HL-60 (cell line): Measurements from ENCODE around the gene CEP112.

Experiments
- GABPA ChIP-seq: IDR thresholded peaks from 2 replicates; pipeline ENCODE4 v1.6.1; 2012; ENCODE audit warnings: low read depth
- POLR2AphosphoS5 ChIP-seq: IDR thresholded peaks from 2 replicates; pipeline ENCODE4 v1.6.1; 2012; ENCODE audit warnings: low read depth
- SPI1 ChIP-seq: IDR thresholded peaks from 2 replicates; pipeline ENCODE4 v1.6.1; 2012; ENCODE audit warnings: low read depth, mild to moderate bottlenecking, borderline replicate concordance
- TF ChIP-seq, protein P1 (sequence below): IDR thresholded peaks from one replicate; pipeline ENCODE4 v1.5.1; 2011; ENCODE audit warnings: low read length, control low read depth, inconsistent platforms; ENCODE audit not compliant: insufficient read depth
- TF ChIP-seq, protein P2 (sequence below): IDR thresholded peaks from 2 replicates; pipeline ENCODE4 v1.6.1; 2012; ENCODE audit warnings: low read depth; ENCODE audit not compliant: insufficient replicate concordance

DNA sequence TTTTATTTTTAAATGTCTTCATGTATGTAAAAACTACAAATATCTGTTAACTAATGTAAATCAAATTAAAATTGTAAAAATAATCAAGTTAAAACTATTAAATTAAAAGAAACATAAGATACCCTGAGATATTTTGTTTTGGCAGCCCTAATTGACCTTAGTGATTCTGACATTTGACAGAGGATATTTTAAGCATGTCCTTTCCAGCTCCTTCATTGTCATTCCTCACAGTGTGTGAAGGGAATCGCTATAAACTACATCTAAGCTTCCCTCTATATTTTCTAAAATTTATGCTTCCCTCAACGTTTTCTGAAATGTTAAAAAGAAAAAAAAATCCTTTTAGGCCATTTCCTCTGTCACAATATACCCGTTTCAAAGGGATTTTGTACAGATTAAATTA is 20.2 kb downstream of the CEP112 start:
- TF ChIP-seq, protein P1, sequence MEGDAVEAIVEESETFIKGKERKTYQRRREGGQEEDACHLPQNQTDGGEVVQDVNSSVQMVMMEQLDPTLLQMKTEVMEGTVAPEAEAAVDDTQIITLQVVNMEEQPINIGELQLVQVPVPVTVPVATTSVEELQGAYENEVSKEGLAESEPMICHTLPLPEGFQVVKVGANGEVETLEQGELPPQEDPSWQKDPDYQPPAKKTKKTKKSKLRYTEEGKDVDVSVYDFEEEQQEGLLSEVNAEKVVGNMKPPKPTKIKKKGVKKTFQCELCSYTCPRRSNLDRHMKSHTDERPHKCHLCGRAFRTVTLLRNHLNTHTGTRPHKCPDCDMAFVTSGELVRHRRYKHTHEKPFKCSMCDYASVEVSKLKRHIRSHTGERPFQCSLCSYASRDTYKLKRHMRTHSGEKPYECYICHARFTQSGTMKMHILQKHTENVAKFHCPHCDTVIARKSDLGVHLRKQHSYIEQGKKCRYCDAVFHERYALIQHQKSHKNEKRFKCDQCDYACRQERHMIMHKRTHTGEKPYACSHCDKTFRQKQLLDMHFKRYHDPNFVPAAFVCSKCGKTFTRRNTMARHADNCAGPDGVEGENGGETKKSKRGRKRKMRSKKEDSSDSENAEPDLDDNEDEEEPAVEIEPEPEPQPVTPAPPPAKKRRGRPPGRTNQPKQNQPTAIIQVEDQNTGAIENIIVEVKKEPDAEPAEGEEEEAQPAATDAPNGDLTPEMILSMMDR: no peak
- TF ChIP-seq, protein P2, sequence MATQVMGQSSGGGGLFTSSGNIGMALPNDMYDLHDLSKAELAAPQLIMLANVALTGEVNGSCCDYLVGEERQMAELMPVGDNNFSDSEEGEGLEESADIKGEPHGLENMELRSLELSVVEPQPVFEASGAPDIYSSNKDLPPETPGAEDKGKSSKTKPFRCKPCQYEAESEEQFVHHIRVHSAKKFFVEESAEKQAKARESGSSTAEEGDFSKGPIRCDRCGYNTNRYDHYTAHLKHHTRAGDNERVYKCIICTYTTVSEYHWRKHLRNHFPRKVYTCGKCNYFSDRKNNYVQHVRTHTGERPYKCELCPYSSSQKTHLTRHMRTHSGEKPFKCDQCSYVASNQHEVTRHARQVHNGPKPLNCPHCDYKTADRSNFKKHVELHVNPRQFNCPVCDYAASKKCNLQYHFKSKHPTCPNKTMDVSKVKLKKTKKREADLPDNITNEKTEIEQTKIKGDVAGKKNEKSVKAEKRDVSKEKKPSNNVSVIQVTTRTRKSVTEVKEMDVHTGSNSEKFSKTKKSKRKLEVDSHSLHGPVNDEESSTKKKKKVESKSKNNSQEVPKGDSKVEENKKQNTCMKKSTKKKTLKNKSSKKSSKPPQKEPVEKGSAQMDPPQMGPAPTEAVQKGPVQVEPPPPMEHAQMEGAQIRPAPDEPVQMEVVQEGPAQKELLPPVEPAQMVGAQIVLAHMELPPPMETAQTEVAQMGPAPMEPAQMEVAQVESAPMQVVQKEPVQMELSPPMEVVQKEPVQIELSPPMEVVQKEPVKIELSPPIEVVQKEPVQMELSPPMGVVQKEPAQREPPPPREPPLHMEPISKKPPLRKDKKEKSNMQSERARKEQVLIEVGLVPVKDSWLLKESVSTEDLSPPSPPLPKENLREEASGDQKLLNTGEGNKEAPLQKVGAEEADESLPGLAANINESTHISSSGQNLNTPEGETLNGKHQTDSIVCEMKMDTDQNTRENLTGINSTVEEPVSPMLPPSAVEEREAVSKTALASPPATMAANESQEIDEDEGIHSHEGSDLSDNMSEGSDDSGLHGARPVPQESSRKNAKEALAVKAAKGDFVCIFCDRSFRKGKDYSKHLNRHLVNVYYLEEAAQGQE: no peak
- TF ChIP-seq POLR2AphosphoS5 (no peak), GABPA (no peak), SPI1 (no peak)
